A673 (cell line): Measurements from ENCODE around the gene FBLN5. TPM values are rescaled to one million over a fixed set of nuclear protein-coding genes. Genes with fewer than 3 reads are reported as not detected.

ENCODE experiments used
- BruUV-seq: library from RNA; stranded (reverse); fragments of 400-500 nt; replicated peaks from 2 replicates; lab custom pipeline; 2021; lab: Mats Ljungman, UMichigan
- CTCF ChIA-PET: fragments of 300-600 bp; sonication (Branson Sonifier 250); formaldehyde crosslinking; loops from one replicate; lab custom pipeline; 2022; ENCODE audit warnings: antibody characterized with exemption; lab: Charles Lee
- POLR2A ChIA-PET: fragments of 300-600 bp; sonication (Branson Sonifier 250); formaldehyde crosslinking; loops from one replicate; lab custom pipeline; 2022; ENCODE audit warnings: antibody characterized with exemption; ENCODE audit not compliant: low non-redundant PET; lab: Charles Lee
- DNase-seq: peaks from one replicate; pipeline ENCODE4 v3.0.0-alpha.2; 2015; ENCODE audit warnings: low spot score
- H3K27ac ChIP-seq: fragments of 200-600 bp; sonication (generic); 2 replicates; pipeline ENCODE4 v1.5.1; 2016; ENCODE audit warnings: mixed run types, low read depth, mild to moderate bottlenecking, mixed read lengths, antibody characterized with exemption, low read length; ENCODE audit not compliant: poor library complexity, severe bottlenecking
- H3K27me3 ChIP-seq: fragments of 200-600 bp; sonication (generic); replicated peaks from 2 replicates; pipeline ENCODE4 v1.6.1; 2017; ENCODE audit warnings: mixed run types, low read depth, mild to moderate bottlenecking, mixed read lengths, antibody characterized with exemption, low read length; ENCODE audit not compliant: insufficient read depth, poor library complexity
- H3K36me3 ChIP-seq: fragments of 200-600 bp; sonication (generic); 2 replicates; pipeline ENCODE4 v1.6.1; 2016; ENCODE audit warnings: mixed run types, mild to moderate bottlenecking, mixed read lengths, antibody characterized with exemption, low read length; ENCODE audit not compliant: insufficient read depth, poor library complexity, severe bottlenecking
- H3K4me1 ChIP-seq: fragments of 200-600 bp; sonication (generic); 2 replicates; pipeline ENCODE4 v1.6.1; 2017; ENCODE audit warnings: mixed run types, mild to moderate bottlenecking, mixed read lengths, antibody characterized with exemption, low read length; ENCODE audit not compliant: insufficient read depth, poor library complexity, severe bottlenecking
- H3K4me3 ChIP-seq: fragments of 200-600 bp; sonication (generic); 2 replicates; pipeline ENCODE4 v1.5.1; 2016; ENCODE audit warnings: low read depth, mixed run types, mild to moderate bottlenecking, mixed read lengths, low read length; ENCODE audit not compliant: poor library complexity, severe bottlenecking
- H3K9me3 ChIP-seq: fragments of 200-600 bp; sonication (generic); 2 replicates; pipeline ENCODE4 v1.6.1; 2016; ENCODE audit warnings: mixed run types, low read depth, mild to moderate bottlenecking, mixed read lengths, antibody characterized with exemption, low read length; ENCODE audit not compliant: poor library complexity, severe bottlenecking
- CTCF ChIP-seq: fragments of 300-800, 200-600 bp; sonication (generic); conservative IDR thresholded peaks from 2 replicates; pipeline ENCODE4 v1.5.1; 2017; ENCODE audit warnings: low read depth, mild to moderate bottlenecking, antibody characterized with exemption, low read length, moderate library complexity, mixed read lengths
- EZH2 ChIP-seq: fragments of 200-600 bp; sonication (generic); IDR thresholded peaks from 2 replicates; pipeline ENCODE4 v1.6.1; 2017; ENCODE audit warnings: borderline replicate concordance, low read depth, mild to moderate bottlenecking, mixed read lengths, antibody characterized with exemption, low read length; ENCODE audit not compliant: poor library complexity, severe bottlenecking
- intact Hi-C: fragments of 100-400 bp; cut with micrococcal nuclease; formaldehyde crosslinking; loops from one replicate; pipeline ENCODE4 v1.10.0; 2022; ENCODE audit not compliant: unreplicated experiment
- total RNA-seq: library from RNA; stranded (reverse); gene quantifications from 2 replicates; pipeline ENCODE4 v1.2.3, GENCODE V29; 2021

Gene FBLN5
- total RNA-seq, 1 experiment from 2014 or later = 10.7 TPM

DNA sequence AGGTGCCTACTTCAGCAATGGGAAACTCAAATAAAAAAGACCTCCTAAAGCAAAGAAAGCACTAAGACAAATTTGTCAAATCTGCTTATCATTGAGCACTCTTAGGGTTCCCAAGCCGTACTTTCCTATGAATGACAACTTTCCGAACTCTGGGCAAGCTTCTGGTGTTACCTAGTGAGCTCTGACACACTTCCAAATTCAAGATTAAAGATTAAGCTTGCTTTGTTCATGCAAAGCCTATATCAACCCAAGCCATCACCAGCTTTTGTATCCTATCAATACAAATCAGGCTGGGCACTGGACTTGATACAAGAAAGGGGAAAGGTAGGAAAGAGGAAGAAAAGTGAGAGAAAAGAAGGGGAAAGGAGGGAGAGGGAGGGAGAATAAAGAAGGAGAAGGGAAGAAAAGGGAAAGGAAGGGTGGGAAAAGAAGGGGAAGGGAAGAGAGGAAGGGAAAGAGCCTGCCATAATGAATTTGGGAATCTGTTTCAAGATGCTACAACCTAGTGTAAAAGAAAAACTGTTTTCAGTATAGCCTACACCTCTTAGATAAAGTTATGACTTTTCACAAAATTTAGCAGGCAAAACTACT, 23.8 kb upstream of the FBLN5 start:
- intact Hi-C loops = no loop called here
- Histone ChIP-seq H3K9me3 (no peaks in the 10 kb centered on the region), H3K4me3 (no peak overlapping the region), H3K27ac (no peak overlapping the region), H3K27me3 (no peaks in the 10 kb centered on the region), H3K4me1 (no peaks in the 10 kb centered on the region), H3K36me3 (peaks cover 36% of the 10 kb centered on the region)
- ChIA-PET CTCF (no interaction called here), POLR2A (interaction anchor here (0.6 kb wide), 1 partner anchor 776 kb away, joined by 4 read pairs; no protein-coding TSS in a partner anchor)
- BruUV-seq = no TSS peak
- TF ChIP-seq EZH2 (no peak), CTCF (no peak)
- DNase-seq = no peak

- H3K27ac ChIP-seq = no peak overlapping the region
- H3K9me3 ChIP-seq = no peaks in the 10 kb centered on the region
- no TSS peak for BruUV-seq
- H3K36me3 ChIP-seq = peaks cover 26% of the 10 kb centered on the region
- H3K27me3 ChIP-seq = no peaks in the 10 kb centered on the region
- no peak overlapping the region for H3K4me3 ChIP-seq
- ChIA-PET CTCF (no interaction called here), POLR2A (no interaction called here)
- intact Hi-C loops = no loop called here
- DNase-seq = no peak
- H3K4me1 ChIP-seq = no peaks in the 10 kb centered on the region
- TF ChIP-seq EZH2 (no peak), CTCF (no peak)
Observed at GRCh38 chr14:91968280-91968679, 20.8 kb upstream of the FBLN5 start.

DNA sequence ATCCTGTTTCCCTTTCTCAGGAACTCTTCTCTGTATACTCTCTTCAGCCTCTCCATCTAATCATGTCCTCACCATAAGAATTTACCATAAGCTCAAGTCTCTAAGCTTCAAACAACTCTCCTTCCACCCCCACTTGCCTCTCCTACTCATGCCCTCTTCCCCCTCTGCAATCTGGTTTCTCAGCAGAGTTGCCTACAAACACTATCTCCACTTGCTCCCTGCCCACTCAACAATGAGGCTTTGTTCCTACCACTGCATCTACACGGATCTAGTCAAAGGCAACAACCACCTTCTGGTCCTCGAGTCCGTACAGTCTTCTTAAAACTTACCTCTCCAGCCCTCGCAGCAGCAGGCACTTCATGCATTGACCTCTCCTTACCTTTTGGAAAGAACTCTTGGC, 17.2 kb upstream of the FBLN5 start:
- Histone ChIP-seq H3K27ac (no peak overlapping the region), H3K4me3 (no peak overlapping the region), H3K36me3 (peaks cover 13% of the 10 kb centered on the region), H3K27me3 (no peaks in the 10 kb centered on the region), H3K4me1 (no peaks in the 10 kb centered on the region), H3K9me3 (no peaks in the 10 kb centered on the region)
- no peak for DNase-seq
- BruUV-seq = no TSS peak
- CTCF ChIA-PET = no interaction called here
- intact Hi-C loops = no loop called here
- POLR2A ChIA-PET = no interaction called here
- TF ChIP-seq EZH2 = no peak
- no peak for TF ChIP-seq CTCF
